Body of pancreas (tissue), 4 donors: ENCODE data around the gene TRIP13. TPM values are rescaled to one million over a fixed set of nuclear protein-coding genes. Genes with fewer than 3 reads are reported as not detected.

Source experiments
- ATAC-seq: fragments of 150-250 bp; one replicate; pipeline ENCODE4 v1.9.1; 2016
- DNase-seq, 4 donors: peaks; one replicate each; pipeline ENCODE4 v3.0.0-alpha.2; 2019
- H3K27ac ChIP-seq, 4 donors: fragments of 200-600 bp; sonication (generic); 1 replicate in 3 of 4; 2 replicates in 1 of 4; pipeline versions ENCODE4 v1.5.1 to v1.6.1; 2016 to 2019; ENCODE audit warnings: mild to moderate bottlenecking in 1 of 4, mixed read lengths in 1 of 4, moderate library complexity in 1 of 4
- H3K27me3 ChIP-seq, 2 donors: fragments of 200-600 bp; sonication (generic); one replicate each; pipeline ENCODE4 v1.6.0; 2016; ENCODE audit warnings: mild to moderate bottlenecking in 1 of 2
- H3K36me3 ChIP-seq, 2 donors: fragments of 200-600 bp; sonication (generic); replicated peaks in 1 of 2; 2 replicates each; pipeline ENCODE4 v1.5.1; 2016; ENCODE audit warnings: low read depth in 2 of 2; ENCODE audit not compliant: insufficient read depth in 1 of 2
- H3K4me1 ChIP-seq: fragments of 200-600 bp; sonication (generic); one replicate; pipeline ENCODE4 v1.6.0; 2016
- H3K4me3 ChIP-seq, 2 donors: fragments of 200-600 bp; sonication (generic); 1 replicate in 1 of 2; 2 replicates in 1 of 2; pipeline ENCODE4 v1.5.1; 2016 to 2019
- H3K9me3 ChIP-seq, 3 donors: fragments of 200-600 bp; sonication (generic); 1 replicate in 2 of 3; 2 replicates in 1 of 3; pipeline ENCODE4 v1.5.1; 2016
- CTCF ChIP-seq, 7 experiments: fragments of 450-650 bp in 4 of 7; fragments of 200-600 bp in 3 of 7; sonication (generic) in 3 of 7; IDR thresholded peaks; one replicate each; pipeline ENCODE4 v1.5.1; 2016 to 2019; ENCODE audit warnings: antibody characterized with exemption in 7 of 7
- POLR2A ChIP-seq, 3 donors: fragments of 450-650 bp; IDR thresholded peaks; one replicate each; pipeline ENCODE4 v1.6.1; 2016; ENCODE audit warnings: antibody characterized with exemption in 3 of 3, mild to moderate bottlenecking in 2 of 3
- WGBS, 2 donors: methylation state at CpG; one replicate each; pipeline ENCODE4 v1.1.5; 2017; 5-methylcytosine and 5-hydroxymethylcytosine counted together
- intact Hi-C: fragments of 100-400 bp; cut with DNase I; formaldehyde crosslinking; loops from one replicate; pipeline ENCODE4 v1.15.1; 2023
- total RNA-seq, 2 donors: library from RNA; depleted of rRNA; stranded (reverse); fragments of >200 nt; gene quantifications; one replicate each; pipeline ENCODE4 v1.1.0, GENCODE V29; 2016

The TRIP13 gene
- total RNA-seq, 2 donors from 2014 or later, result 1.3 TPM

- H3K27me3 ChIP-seq, result no peaks in the 10 kb centered on the region
- H3K27ac ChIP-seq, result no peak overlapping the region
- no peak overlapping the region for H3K4me3 ChIP-seq
- H3K9me3 ChIP-seq, result no peaks in the 10 kb centered on the region
- intact Hi-C loops, result no loop called here
- no peak for DNase-seq
- no peak for ATAC-seq
- TF ChIP-seq POLR2A (IDR thresholded peaks at IDR 0.05) (no peak), CTCF (IDR thresholded peaks at IDR 0.05) (no peak)
- peaks cover 9% of the 10 kb centered on the region for H3K4me1 ChIP-seq
- WGBS, 2 donors, result 88 to 94% methylated on average over 4 to 16 of the region's 16 CpGs
- H3K36me3 ChIP-seq, result peaks cover 6 to 8% of the 10 kb centered on the region in 2 donors
These were observed 32.8 kb upstream of the TRIP13 start for GRCh38 chr5:859798-860296.

GRCh38 chr5:860506-861150 is 32.1 kb upstream of the TRIP13 start:
- Histone ChIP-seq H3K36me3 (peaks cover 6 to 13% of the 10 kb centered on the region in 2 donors), H3K27ac (no peak overlapping the region), H3K27me3 (no peaks in the 10 kb centered on the region), H3K4me1 (peaks cover 9% of the 10 kb centered on the region), H3K4me3 (no peak overlapping the region), H3K9me3 (no peaks in the 10 kb centered on the region)
- intact Hi-C loops, result no loop called here
- DNase-seq (no peak), ATAC-seq (no peak)
- 90 to 95% methylated on average over 15 of the region's 15 CpGs for WGBS, 2 donors
- no peak for TF ChIP-seq POLR2A (IDR thresholded peaks at IDR 0.05)
- no peak for TF ChIP-seq CTCF (IDR thresholded peaks at IDR 0.05)

- TF ChIP-seq CTCF (IDR thresholded peaks at IDR 0.05), result no peak
- DNase-seq, result no peak
- peaks cover 9% of the 10 kb centered on the region for H3K4me1 ChIP-seq
- ATAC-seq, result no peak
- no peak overlapping the region for H3K4me3 ChIP-seq
- H3K9me3 ChIP-seq, result no peaks in the 10 kb centered on the region
- WGBS, 2 donors, result 88 to 89% methylated on average over 7 to 20 of the region's 22 CpGs
- intact Hi-C loops, result no loop called here
- peaks cover 6 to 14% of the 10 kb centered on the region in 2 donors for H3K36me3 ChIP-seq
- no peaks in the 10 kb centered on the region for H3K27me3 ChIP-seq
- no peak overlapping the region for H3K27ac ChIP-seq
These were observed 31.0 kb upstream of the TRIP13 start for GRCh38 chr5:861442-862366.

- 30 to 70% methylated on average over 2 to 25 of the region's 25 CpGs for WGBS, 2 donors
These were observed 30.1 kb upstream of the TRIP13 start for GRCh38 chr5:862367-863243.

More at GRCh38 chr5:862367-863243, 30.1 kb upstream of the TRIP13 start:
- no peaks in the 10 kb centered on the region for H3K27me3 ChIP-seq
- no peak overlapping the region for H3K27ac ChIP-seq
- intact Hi-C loops, result no loop called here
- H3K4me1 ChIP-seq, result peaks cover 9% of the 10 kb centered on the region
- ATAC-seq (no peak), DNase-seq (peak; percentile 24 to 76 (median 60))
- TF ChIP-seq POLR2A (IDR thresholded peaks at IDR 0.05) (no peak), CTCF (IDR thresholded peaks at IDR 0.05) (peak in 2 of 7 experiments; percentile 6 to 10)
- no peak overlapping the region for H3K4me3 ChIP-seq
- H3K36me3 ChIP-seq, result peaks cover 6 to 16% of the 10 kb centered on the region in 2 donors
- H3K9me3 ChIP-seq, result no peaks in the 10 kb centered on the region
